Rectal smooth muscle tissue (tissue), 1 donor: ENCODE measurements around the gene NINJ1.

Experiments
- H3K27ac ChIP-seq: one replicate; pipeline ENCODE4 v1.7.0; 2013; ENCODE audit warnings: low read depth, low read length, inconsistent platforms
- H3K27me3 ChIP-seq: one replicate; pipeline ENCODE4 v1.7.0; 2013; ENCODE audit warnings: low read length; ENCODE audit not compliant: control insufficient read depth, insufficient read depth
- H3K36me3 ChIP-seq: one replicate; pipeline ENCODE4 v1.7.0; 2013; ENCODE audit warnings: low read length; ENCODE audit not compliant: control insufficient read depth, insufficient read depth
- H3K4me1 ChIP-seq: one replicate; pipeline ENCODE4 v1.7.0; 2013; ENCODE audit warnings: low read length; ENCODE audit not compliant: control insufficient read depth, insufficient read depth
- H3K4me3 ChIP-seq: one replicate; pipeline ENCODE4 v1.7.0; 2013; ENCODE audit warnings: low read length
- H3K9ac ChIP-seq: one replicate; pipeline ENCODE4 v1.7.0; 2013; ENCODE audit warnings: low read length

The NINJ1 gene, protein sequence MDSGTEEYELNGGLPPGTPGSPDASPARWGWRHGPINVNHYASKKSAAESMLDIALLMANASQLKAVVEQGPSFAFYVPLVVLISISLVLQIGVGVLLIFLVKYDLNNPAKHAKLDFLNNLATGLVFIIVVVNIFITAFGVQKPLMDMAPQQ

DNA sequence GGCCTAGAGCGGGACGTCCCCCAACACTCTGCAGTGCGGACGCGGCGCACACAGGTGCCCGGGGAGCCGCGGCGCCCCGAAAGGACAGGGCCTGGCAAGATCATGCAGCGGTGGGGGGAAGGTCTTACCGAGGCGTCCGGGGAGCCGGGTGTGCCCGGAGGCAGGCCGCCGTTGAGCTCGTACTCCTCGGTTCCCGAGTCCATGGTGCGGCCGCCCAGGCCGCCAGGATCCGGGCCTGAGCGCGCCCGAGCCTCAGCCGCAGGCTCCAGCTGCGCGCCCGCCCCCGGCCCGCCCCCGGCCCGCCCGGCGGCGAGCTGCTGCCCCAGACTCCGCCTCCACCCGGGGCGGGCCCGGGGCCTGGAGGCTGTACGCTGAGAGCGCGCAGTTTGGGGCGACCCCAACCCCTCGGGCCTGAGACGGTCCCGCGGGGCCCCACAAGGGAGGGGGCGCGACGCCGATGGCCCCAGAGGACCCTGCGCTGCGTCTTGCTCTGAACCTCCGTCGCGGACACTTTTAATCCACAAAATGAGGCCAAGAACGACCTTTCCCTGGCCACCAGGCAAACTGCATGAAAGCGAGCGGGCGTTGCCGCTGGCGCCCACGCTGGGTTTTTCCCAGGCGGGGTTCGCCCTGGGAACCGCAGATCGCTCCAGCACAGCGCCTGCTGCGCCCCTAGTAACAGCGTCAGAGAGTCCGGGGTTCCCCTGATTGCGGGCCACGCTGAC is at the start of gene NINJ1:
Gene NINJ1 (minus strand): TSS at position 237 of the 725 bp plus-strand sequence. CDS start 34 bp downstream, at position 203.
- Histone ChIP-seq H3K9ac (peak within 1 kb of the TSS; percentile 87), H3K36me3 (no peaks in the 10 kb centered on the region), H3K27me3 (no peaks in the 10 kb centered on the region), H3K27ac (peak within 1 kb of the TSS; percentile 96), H3K4me1 (peaks cover 47% of the 10 kb centered on the region), H3K4me3 (peak within 1 kb of the TSS; percentile 70)

DNA sequence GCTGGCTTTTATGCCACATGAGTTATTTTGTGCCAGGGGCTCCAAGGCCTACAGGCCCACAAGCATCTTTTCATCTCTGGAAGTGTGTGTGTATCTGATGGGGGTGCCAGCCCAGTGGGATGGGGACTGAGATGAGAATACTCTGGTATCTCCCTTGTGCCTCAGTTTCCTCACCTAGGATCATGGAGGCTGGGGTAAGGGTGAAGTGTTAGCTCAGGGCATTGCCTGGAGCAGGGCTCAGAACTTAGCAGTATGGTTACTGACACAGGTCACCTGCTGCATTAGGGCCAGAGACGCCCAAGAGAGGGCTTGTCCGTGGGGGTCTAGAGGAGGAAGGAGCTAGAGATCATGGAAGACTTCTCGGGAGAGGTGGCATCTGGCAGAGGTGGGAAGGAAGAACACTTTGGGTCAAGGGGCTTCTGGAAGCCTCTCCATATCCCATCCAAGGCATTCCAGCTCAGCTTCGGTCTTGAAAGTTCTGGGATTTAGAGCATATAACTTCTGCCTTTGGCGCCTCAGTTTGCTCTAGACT is 49.1 kb upstream of the NINJ1 start:
- Histone ChIP-seq H3K27me3 (peaks cover 3% of the 10 kb centered on the region), H3K27ac (no peak overlapping the region), H3K4me3 (peak overlapping the region; percentile 66), H3K36me3 (no peaks in the 10 kb centered on the region), H3K4me1 (peaks cover 17% of the 10 kb centered on the region), H3K9ac (no peak overlapping the region)

DNA sequence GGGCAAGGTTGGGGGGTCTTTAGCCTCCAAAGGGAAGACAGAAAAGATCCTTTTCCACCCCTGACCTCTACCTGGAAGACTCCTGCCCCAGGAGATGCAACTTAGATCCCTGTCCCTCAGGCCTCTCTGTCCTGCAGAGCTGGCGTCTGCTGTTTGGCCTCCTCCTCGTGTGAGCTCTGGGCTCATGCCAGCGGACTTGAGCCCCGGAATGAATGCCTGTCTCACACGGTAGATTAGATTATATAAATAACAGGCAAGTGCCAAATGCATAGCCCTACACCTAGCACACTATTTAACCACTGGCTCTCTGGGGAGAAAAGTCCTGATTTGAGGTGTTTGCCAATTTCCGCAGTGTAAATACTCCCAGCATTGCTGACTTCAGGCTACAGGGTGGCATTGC is 48.5 kb upstream of the NINJ1 start:
- no peak overlapping the region for H3K9ac ChIP-seq
- peaks cover 12% of the 10 kb centered on the region for H3K4me1 ChIP-seq
- no peaks in the 10 kb centered on the region for H3K36me3 ChIP-seq
- no peak overlapping the region for H3K27ac ChIP-seq
- H3K27me3 ChIP-seq = peaks cover 3% of the 10 kb centered on the region
- no peak overlapping the region for H3K4me3 ChIP-seq

DNA sequence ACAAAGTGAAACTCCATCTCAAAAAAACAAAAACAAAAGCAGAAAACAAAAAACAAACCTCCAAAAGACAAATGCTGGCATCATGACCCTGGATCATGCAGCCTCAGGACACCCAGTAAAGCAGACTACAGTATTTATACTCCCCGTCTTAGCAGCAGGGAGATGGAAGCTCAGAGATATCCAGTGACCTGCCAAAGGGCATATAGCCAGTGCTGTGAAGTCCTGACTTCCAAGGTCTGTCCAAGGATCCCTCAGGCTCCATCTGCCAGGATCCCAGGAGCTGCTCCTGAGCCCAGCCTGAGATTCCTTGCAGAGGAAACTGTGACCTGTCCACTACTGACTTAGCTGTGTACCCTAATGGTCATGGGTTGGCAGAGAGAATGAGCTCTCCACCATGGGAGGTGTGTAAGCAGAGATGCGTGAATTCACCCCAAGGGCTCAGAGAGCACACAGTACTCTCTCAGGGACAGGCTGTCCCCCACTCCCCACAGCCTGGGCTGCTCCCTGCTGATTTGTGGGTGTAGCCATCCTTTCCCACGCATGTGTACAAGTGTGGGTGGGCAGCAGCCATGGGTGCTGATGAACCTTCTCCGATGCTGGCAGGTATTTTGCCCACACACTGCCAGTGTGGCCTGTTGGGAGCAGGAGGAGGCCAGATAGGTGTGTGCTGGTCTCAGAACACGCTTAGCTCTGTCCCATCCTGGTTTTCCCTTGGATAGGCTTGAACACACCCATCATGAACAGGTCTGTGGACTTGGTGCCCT is 47.8 kb upstream of the NINJ1 start:
- peaks cover 7% of the 10 kb centered on the region for H3K4me1 ChIP-seq
- H3K4me3 ChIP-seq = no peak overlapping the region
- H3K36me3 ChIP-seq = no peaks in the 10 kb centered on the region
- H3K27ac ChIP-seq = no peak overlapping the region
- no peak overlapping the region for H3K9ac ChIP-seq
- peaks cover 3% of the 10 kb centered on the region for H3K27me3 ChIP-seq

DNA sequence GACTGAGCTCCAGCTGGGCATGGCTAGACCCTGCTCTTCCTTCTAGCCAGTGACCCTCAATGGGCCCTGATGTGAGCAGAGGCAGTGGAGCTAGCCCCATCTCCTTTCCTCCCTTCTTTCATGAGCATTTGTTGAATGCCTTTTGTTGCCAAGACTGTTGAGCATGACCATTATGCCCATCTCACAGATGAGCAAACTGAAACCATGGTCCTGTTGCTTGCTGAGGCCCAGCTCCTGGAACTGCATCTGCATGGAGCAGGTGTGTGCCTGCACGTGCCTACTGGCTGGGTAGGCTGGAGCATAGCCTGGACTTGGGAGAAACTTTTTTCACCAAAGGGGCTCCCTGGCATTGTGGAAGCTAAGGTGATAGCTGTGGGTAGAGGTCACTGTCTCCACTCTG is 46.9 kb upstream of the NINJ1 start:
- H3K4me3 ChIP-seq = no peak overlapping the region
- no peak overlapping the region for H3K9ac ChIP-seq
- H3K27ac ChIP-seq = no peak overlapping the region
- H3K4me1 ChIP-seq = peaks cover 2% of the 10 kb centered on the region
- no peaks in the 10 kb centered on the region for H3K36me3 ChIP-seq
- peaks cover 3% of the 10 kb centered on the region for H3K27me3 ChIP-seq

DNA sequence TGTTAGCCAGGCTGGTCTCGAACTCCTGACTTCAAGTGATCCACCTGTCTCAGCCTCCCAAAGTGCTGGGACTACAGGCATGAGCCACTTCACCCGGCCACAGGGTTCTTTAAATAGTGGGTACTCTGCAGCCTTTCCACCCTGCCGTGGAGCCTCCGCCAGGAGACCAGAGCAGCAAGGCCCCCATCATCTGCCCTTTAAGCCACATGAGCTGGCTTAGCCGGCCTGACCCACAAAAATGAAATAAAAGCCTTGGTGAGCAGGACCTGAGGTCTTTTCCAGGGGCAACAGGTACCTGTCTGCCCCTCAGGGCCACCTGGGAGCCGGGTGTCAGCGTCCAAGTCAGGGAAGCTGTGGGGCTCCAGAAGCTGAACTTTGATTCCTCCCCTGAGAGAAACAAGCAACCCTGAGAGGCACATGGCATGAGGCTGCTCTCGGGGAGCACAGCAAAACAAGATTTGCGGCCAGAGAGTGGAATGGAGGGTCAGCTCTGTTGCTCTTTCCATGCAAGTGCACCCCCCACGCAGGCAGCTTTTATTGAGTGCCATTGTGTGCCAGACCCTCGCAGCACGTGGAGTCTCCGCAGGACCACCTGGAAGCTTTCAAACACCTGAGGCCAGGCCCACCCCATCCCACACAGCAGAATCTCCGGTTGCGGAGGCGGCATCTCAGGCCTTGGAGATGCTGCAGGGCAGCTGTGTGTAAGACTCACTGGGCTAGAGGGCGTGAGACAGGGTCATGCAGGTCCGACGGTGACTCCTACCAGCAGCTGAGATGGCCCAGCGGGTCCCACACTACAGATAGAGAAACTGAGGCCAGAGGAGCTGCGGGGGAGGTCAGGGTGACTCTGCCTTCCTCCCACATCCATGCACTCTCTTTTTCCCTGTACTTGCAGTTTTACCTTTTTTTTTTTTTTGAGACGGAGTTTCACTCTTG is 45.1 kb upstream of the NINJ1 start:
- no peak overlapping the region for H3K27ac ChIP-seq
- H3K9ac ChIP-seq = no peak overlapping the region
- peaks cover 3% of the 10 kb centered on the region for H3K27me3 ChIP-seq
- peaks cover 2% of the 10 kb centered on the region for H3K4me1 ChIP-seq
- no peaks in the 10 kb centered on the region for H3K36me3 ChIP-seq
- no peak overlapping the region for H3K4me3 ChIP-seq

DNA sequence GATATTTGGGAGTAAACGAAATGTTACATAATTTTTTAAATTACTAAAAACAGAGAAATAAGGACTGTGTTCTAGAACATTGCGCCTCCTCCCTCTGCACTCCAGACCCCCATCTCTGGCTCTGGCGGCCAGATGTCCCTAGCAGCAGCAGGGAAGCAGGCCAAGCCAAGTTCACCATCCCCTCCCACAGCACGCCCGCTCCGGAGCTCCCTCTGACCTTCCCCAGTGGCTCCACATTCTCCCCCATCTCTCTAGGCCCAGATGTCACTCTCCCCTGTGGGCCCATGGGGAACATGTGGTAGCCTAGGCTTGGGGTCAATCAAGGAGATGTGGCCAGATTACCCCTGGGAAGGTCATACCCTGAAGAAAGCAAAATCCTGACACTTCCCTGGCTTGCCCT is 43.6 kb upstream of the NINJ1 start:
- H3K27me3 ChIP-seq = no peaks in the 10 kb centered on the region
- H3K36me3 ChIP-seq = no peaks in the 10 kb centered on the region
- H3K27ac ChIP-seq = no peak overlapping the region
- no peak overlapping the region for H3K9ac ChIP-seq
- no peaks in the 10 kb centered on the region for H3K4me1 ChIP-seq
- H3K4me3 ChIP-seq = no peak overlapping the region

DNA sequence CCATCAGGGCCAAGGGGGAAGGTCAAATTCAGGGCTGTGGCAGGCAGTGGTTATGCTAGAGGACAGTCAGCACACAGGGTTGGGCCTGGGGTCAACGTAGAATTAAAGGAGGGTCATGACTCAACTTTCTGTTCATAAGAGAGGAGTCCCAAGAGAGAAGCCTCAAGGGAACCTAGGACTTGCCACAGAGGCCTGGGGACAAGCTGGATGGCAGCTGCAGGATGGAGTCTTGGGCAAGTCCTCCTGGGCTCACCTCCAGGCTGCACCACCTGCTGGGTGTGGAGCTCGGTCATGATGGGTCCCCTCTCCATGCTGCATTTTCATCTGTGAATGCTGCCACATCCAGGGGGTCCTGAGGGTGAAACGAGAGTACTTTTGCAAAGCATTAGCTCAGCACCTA is 40.9 kb upstream of the NINJ1 start:
- no peaks in the 10 kb centered on the region for H3K27me3 ChIP-seq
- no peaks in the 10 kb centered on the region for H3K4me1 ChIP-seq
- H3K4me3 ChIP-seq = no peak overlapping the region
- no peak overlapping the region for H3K27ac ChIP-seq
- no peaks in the 10 kb centered on the region for H3K36me3 ChIP-seq
- no peak overlapping the region for H3K9ac ChIP-seq

DNA sequence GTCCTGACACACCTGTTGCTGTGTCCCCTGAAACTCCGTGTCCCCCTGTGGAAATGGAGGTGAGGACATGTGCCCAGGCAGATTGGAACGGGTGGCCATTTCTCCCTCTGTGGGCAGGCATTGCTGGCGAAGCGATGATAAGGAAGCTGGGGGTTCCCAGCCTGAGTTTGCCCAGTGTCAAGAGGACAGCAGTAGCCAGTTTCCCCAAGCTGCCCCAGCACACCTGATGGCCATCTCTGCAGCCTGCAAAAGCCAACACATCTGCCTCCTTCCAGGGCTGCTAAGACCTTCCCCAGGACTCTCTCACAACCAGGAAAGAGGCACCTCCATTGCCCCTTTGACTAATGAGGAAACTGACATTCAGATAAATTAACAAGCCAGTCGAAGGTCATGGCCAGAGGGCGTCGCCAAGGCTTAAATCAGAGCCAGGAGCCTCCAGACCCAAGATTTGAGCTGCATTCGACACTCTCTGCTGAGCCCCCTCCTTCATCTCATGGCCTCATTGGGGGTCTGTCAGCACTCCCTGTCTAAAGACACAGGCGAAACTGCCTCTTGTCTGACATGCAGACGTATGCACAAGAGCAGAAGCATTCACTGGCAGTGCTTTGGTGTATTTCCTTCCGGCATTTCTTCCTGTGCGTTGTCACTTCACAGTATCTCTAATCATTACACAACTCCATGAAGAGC is 39.5 kb upstream of the NINJ1 start:
- H3K36me3 ChIP-seq = no peaks in the 10 kb centered on the region
- H3K4me1 ChIP-seq = no peaks in the 10 kb centered on the region
- H3K27ac ChIP-seq = no peak overlapping the region
- no peaks in the 10 kb centered on the region for H3K27me3 ChIP-seq
- H3K4me3 ChIP-seq = no peak overlapping the region
- H3K9ac ChIP-seq = no peak overlapping the region

DNA sequence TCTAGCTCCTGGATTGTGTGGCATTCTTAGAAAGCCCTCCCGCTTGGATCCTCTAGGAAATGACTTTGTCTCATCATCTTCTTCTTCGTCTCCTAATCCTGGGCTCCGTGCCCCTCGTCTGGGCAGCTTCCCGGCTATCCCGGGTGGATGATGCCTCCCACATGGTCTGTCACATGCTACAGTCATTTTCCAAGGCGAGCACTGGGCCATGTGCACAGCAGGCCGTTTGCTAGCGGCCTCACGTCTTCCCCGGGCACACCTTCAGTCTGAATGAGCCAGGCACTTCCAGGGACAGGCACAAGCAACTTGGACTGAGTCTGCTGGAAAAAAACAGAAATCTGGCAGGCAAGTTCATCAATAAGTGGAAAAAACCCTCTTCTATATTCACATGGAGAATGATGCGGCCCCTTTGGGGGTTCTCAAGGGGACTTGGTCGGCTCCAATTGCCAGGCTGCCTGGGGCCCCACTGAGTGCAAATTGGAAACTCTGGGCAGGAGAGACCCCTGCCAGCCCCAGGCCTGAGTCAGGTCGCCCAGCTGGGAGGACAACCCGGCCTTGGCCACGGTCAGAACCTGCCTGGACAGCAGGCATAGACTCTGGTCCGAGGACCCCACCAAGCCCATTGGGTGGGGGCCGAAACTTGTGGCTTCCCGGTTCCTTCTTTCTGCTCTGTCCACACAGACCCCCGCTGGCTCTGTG is 38.8 kb upstream of the NINJ1 start:
- Histone ChIP-seq H3K4me1 (no peaks in the 10 kb centered on the region), H3K27me3 (no peaks in the 10 kb centered on the region), H3K4me3 (no peak overlapping the region), H3K9ac (no peak overlapping the region), H3K36me3 (no peaks in the 10 kb centered on the region), H3K27ac (no peak overlapping the region)
